ENCODE data around the gene ELL. TPM values are rescaled to one million over a fixed set of nuclear protein-coding genes. Genes with fewer than 3 reads are reported as not detected.

ELL gene
- total and polyA plus RNA-seq, 9 of the 15 experiments (the other 6 are each of a cell fraction or from before 2014, with no cell fraction given): 0.24 to 22.5 (median 4.1) TPM

- TF ChIP-seq ELF4 (CRISPR knock-in tag; IDR thresholded peaks at IDR 0.05): no peak
- TF ChIP-seq DIDO1 (tag; IDR thresholded peaks at IDR 0.05; ENCODE audit: low read depth): no peak
- TF ChIP-seq NCOA6 (IDR thresholded peaks at IDR 0.05): no peak
- TF ChIP-seq CBFB (CRISPR knock-in tag; IDR thresholded peaks at IDR 0.05): no peak
- no peak for TF ChIP-seq ZC3H8 (IDR thresholded peaks at IDR 0.05)
- TF ChIP-seq RFX5 (IDR thresholded peaks at IDR 0.05; ENCODE audit: low read depth, low read length): no peak
- TF ChIP-seq E2F4 (CRISPR knock-in tag; IDR thresholded peaks at IDR 0.05; ENCODE audit: low read depth): no peak
- TF ChIP-seq USF2 (CRISPR knock-in tag; IDR thresholded peaks at IDR 0.05): 0 out of 2 replicates have a peak, but pooled peaks have one; percentile 24
- TF ChIP-seq ESRRB (CRISPR knock-in tag; IDR thresholded peaks at IDR 0.05; ENCODE audit: borderline replicate concordance): no peak
- no peak for TF ChIP-seq E2F5 (CRISPR knock-in tag; IDR thresholded peaks at IDR 0.05)
- no peak for TF ChIP-seq ELK1 (CRISPR knock-in tag; IDR thresholded peaks at IDR 0.05)
- TF ChIP-seq CHD1 (IDR thresholded peaks at IDR 0.05; ENCODE audit: low read length): no peak
- no peak for TF ChIP-seq MYBL2 (IDR thresholded peaks at IDR 0.05; ENCODE audit: low read depth)
- no peak for TF ChIP-seq MYBL2 (CRISPR knock-in tag; IDR thresholded peaks at IDR 0.05; ENCODE audit: borderline replicate concordance)
- TF ChIP-seq FOXO4 (CRISPR knock-in tag; IDR thresholded peaks at IDR 0.05): no peak
- TF ChIP-seq ZEB2 (IDR thresholded peaks at IDR 0.05): no peak
- TF ChIP-seq ZBTB17 (CRISPR knock-in tag; IDR thresholded peaks at IDR 0.05): no peak
- TF ChIP-seq PTRF (tag; IDR thresholded peaks at IDR 0.05): no peak
- no peak for TF ChIP-seq BCOR (IDR thresholded peaks at IDR 0.05)
- TF ChIP-seq MCM3 (IDR thresholded peaks at IDR 0.05): no peak
- TF ChIP-seq TAF7 (tag; IDR thresholded peaks at IDR 0.05): no peak
- no peak for TF ChIP-seq ZNF717 (CRISPR knock-in tag; IDR thresholded peaks at IDR 0.05)
- no peak for TF ChIP-seq ZNF12 (CRISPR knock-in tag; IDR thresholded peaks at IDR 0.05)
- TF ChIP-seq MTA1 (IDR thresholded peaks at IDR 0.05; ENCODE audit: borderline replicate concordance): no peak
- no peak for TF ChIP-seq TRIM28 (IDR thresholded peaks at IDR 0.05)
- no peak for TF ChIP-seq KAT7 (CRISPR knock-in tag; IDR thresholded peaks at IDR 0.05; ENCODE audit: borderline replicate concordance)
- TF ChIP-seq EP400 (IDR thresholded peaks at IDR 0.05): no peak; the same call in 1 of the 2 replicates
- no peak for TF ChIP-seq TCF7 (IDR thresholded peaks at IDR 0.05; ENCODE audit: borderline replicate concordance)
- TF ChIP-seq ZNF76 (CRISPR knock-in tag; IDR thresholded peaks at IDR 0.05; ENCODE audit: borderline replicate concordance): no peak
Observed at GRCh38 chr19:18416778-18417249, 105.1 kb downstream of the ELL start (continued).
